Measurements from ENCODE around the gene CNTFR.

CNTFR gene

DNA sequence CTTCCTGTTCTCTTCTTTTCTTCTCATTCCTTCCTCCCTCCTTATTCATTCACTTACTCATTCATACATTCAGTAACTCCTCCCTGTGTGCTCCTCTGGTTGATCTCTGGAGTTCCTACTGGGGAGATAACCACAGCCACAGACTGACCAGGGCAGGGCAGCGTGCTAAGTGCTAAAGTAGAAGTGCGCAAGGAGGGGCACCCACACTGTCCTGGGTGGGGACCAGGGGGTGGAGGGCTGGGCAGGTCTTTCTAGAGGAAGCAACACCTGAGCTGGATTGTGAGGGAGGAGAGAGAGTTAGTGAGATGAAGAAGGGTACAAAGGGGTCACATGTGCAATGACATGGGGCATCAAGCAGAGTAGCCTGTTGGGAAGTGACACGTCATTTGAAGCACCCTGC is 80.6 kb downstream of the CNTFR start:
- in situ Hi-C loops (cut with MboI; ENCODE audit: low sequenced_read_pairs), result no loop called here

DNA sequence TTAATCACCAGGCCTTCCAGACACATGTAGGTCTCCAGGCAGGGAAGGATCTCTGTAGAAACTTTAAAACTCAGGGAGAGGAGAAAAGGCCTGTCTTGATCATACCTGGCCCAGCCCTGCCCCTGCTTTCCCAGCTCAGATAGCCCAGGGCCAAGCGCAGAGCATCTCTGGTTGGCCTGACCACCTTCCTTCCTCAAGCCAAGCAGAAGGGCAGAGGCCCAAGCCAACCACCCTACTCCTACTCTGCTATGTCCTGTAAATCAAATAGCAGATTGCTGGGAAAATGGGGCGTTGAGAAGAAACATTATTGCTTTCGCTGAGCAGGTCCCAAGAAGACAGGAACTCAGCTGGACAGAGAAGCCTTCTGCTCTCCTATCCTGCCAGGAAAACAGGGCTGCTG is 81.1 kb downstream of the CNTFR start:
- in situ Hi-C loops (cut with MboI; ENCODE audit: low sequenced_read_pairs), result no loop called here

More for the DNA sequence above, 80.6 kb downstream of the CNTFR start:
- Histone ChIP-seq H3K9me3 (no peaks in the 10 kb centered on the region; the same call in 1 of the 2 replicates), H3K27me3 (ENCODE audit: low read depth) (no peaks in the 10 kb centered on the region), H3K4me1 (peaks cover 11% of the 10 kb centered on the region), H3K36me3 (replicated peaks) (no peaks in the 10 kb centered on the region), H3K4me3 (no peak overlapping the region)
- no peak for DNase-seq (ENCODE audit: low spot score in 2 of 2)

DNA sequence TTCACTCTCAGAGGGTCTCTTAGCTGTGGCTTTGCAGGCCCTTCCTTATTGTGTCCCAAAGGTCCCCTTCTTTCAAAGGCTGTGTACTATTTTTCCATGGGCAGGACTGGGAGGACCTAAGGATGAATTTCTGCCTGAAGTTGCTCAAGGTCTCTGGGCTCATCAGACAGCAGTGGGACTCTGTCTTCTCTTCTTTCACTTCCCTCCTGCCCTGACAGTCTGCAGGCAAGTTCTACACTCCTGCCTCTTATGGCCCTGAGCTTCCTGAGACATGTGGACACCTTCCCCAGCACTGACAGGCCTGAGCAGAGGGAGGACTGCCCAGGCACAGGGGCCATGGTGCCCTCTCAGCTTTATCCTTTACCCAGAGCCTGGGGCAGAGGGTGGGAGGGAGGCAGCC is 81.6 kb downstream of the CNTFR start:
- Histone ChIP-seq H3K36me3 (replicated peaks) (no peaks in the 10 kb centered on the region), H3K9me3 (no peaks in the 10 kb centered on the region; the same call in 1 of the 2 replicates), H3K4me3 (no peak overlapping the region), H3K4me1 (peaks cover 2% of the 10 kb centered on the region), H3K27me3 (ENCODE audit: low read depth) (no peaks in the 10 kb centered on the region)
- in situ Hi-C loops (cut with MboI; ENCODE audit: low sequenced_read_pairs), result no loop called here
- peak in 1 of 2 experiments; percentile 1 for DNase-seq (ENCODE audit: low spot score in 2 of 2)

More for the DNA sequence above, 81.1 kb downstream of the CNTFR start:
- H3K27me3 ChIP-seq (ENCODE audit: low read depth), result no peaks in the 10 kb centered on the region
- DNase-seq (ENCODE audit: low spot score in 2 of 2), result peak in 1 of 2 experiments; percentile 2
- no peaks in the 10 kb centered on the region; the same call in 1 of the 2 replicates for H3K9me3 ChIP-seq
- H3K4me1 ChIP-seq, result peaks cover 7% of the 10 kb centered on the region
- no peaks in the 10 kb centered on the region for H3K36me3 ChIP-seq (replicated peaks)
- no peak overlapping the region for H3K4me3 ChIP-seq

DNA sequence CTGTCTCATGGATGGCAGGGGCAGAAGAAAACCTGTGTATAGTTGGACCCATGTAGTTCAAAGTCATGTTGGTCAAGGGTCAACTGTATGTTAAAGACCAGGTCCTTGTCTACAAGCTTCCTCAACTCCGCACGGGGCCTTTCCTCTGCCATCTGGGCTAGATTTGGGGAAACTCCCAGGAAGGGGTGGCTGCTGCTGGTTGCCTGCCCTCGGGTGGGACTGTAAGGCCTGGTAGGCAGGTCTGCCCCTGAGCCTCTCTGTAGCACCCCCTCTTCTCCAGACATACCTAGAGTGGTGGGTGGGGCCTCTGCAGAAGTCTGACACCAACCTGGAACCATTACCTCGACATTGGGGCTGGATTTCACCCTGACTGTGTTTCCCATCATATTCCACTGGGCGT is 82.0 kb downstream of the CNTFR start:
- H3K9me3 ChIP-seq, result no peaks in the 10 kb centered on the region; the same call in 1 of the 2 replicates
- no peak overlapping the region for H3K4me3 ChIP-seq
- H3K36me3 ChIP-seq (replicated peaks), result no peaks in the 10 kb centered on the region
- in situ Hi-C loops (cut with MboI; ENCODE audit: low sequenced_read_pairs), result no loop called here
- H3K27me3 ChIP-seq (ENCODE audit: low read depth), result no peaks in the 10 kb centered on the region
- H3K4me1 ChIP-seq, result no peaks in the 10 kb centered on the region
- no peak for DNase-seq (ENCODE audit: low spot score in 2 of 2)

DNA sequence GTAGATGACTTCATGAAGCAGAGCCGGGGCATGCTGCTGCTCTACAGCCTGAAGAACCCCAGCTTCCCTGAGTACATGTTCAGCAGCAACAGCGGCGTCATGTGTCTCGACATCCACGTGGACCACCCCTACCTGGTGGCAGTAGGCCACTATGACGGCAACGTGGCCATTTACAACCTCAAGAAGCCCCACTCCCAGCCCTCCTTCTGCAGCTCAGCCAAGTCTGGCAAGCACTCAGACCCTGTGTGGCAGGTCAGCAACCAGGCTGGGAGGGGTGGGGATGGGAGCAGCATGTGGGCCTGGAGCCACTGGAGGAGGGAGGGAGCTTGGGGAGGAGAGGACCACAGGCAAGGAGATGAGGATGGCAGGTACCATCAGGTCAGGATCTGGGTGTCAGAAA is 82.9 kb downstream of the CNTFR start:
- in situ Hi-C loops (cut with MboI; ENCODE audit: low sequenced_read_pairs), result no loop called here
- no peaks in the 10 kb centered on the region for H3K4me1 ChIP-seq
- no peak overlapping the region for H3K4me3 ChIP-seq
- no peaks in the 10 kb centered on the region for H3K27me3 ChIP-seq (ENCODE audit: low read depth)
- DNase-seq (ENCODE audit: low spot score in 2 of 2), result peak in 1 of 2 experiments; percentile 1
- H3K9me3 ChIP-seq, result no peaks in the 10 kb centered on the region; the same call in 1 of the 2 replicates
- no peaks in the 10 kb centered on the region for H3K36me3 ChIP-seq (replicated peaks)

DNA sequence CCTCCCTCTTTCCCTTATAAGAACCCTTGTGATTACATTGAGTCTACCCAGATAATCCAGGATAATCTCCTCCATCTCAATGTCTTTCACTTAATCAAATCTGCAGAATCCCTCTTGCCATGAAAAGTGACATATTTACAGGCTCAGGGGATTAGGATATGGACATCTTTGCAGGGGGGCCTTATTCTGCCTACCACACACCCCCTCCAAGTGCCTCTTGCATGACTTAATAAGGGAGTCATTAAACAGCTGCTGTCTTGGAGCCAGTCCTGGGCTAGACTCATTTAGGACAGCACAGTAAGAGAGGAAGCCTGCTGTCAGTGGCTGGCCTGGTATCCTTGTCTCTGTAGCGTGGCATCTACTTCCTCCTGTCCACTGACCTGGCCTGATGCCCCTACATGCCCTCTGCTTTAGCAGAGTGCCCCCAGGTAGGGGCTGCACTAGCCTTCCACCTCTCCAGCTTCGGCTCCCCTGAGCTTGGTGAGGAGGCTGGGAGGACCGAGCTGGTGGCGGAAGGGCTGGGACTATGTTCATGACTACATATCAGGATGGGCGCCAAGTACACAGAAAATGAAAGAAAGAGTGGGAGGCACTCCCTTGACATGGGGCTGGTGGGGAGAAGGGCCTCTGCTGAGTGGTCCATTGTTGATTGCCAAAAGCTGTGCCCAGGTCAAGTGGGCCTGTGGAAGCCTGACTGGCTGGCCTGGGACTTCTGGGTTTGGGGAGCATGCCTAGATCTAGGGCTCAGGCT is 84.0 kb downstream of the CNTFR start:
- Histone ChIP-seq H3K9me3 (no peaks in the 10 kb centered on the region; the same call in 1 of the 2 replicates), H3K4me3 (no peak overlapping the region), H3K36me3 (replicated peaks) (no peaks in the 10 kb centered on the region), H3K4me1 (no peaks in the 10 kb centered on the region), H3K27me3 (ENCODE audit: low read depth) (no peaks in the 10 kb centered on the region)
- in situ Hi-C loops (cut with MboI; ENCODE audit: low sequenced_read_pairs), result no loop called here
- no peak for DNase-seq (ENCODE audit: low spot score in 2 of 2)

DNA sequence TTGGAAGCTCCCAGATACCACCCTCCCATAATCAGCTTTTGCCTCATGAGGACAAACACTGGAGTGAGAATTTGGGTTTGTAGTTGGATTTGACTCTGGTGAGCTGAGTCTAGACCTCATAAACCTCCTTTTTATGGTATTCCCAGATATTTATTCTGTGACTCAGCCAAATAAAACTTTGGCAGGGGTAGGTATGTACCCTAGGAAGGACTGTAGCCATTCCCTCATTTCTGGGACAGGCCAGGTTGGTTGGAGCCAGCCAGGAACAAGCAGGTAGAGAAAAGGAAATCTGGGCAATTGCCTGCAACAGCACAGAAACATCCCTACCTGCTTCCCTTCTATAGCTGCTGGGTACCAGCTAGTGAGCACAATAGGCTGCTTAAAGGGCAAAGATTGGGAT is 86.1 kb downstream of the CNTFR start:
- Histone ChIP-seq H3K4me1 (no peaks in the 10 kb centered on the region), H3K36me3 (replicated peaks) (no peaks in the 10 kb centered on the region), H3K4me3 (no peak overlapping the region), H3K27me3 (ENCODE audit: low read depth) (no peaks in the 10 kb centered on the region), H3K9me3 (no peaks in the 10 kb centered on the region; the same call in 1 of the 2 replicates)
- in situ Hi-C loops (cut with MboI; ENCODE audit: low sequenced_read_pairs), result no loop called here
- no peak for DNase-seq (ENCODE audit: low spot score in 2 of 2)

DNA sequence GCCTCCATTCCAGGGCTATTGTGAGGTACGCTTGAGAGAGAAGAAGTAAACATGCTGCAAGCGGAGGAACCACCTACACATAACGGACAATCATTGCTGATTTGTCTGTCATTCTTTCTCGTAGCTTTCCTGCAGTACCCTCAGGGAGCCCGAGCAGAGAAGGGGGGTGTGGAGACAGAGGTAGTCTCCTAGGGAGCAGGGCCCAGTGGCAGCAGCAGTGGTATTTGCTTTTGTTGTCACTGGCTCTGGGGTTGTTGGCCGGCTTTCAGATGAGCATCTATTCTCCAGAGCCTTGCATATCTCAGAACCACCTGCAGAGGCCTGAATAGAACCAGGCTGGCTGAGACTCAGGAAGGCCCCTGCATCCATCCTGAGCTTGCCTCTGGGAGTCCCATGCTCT is 86.6 kb downstream of the CNTFR start:
- in situ Hi-C loops (cut with MboI; ENCODE audit: low sequenced_read_pairs), result no loop called here

DNA sequence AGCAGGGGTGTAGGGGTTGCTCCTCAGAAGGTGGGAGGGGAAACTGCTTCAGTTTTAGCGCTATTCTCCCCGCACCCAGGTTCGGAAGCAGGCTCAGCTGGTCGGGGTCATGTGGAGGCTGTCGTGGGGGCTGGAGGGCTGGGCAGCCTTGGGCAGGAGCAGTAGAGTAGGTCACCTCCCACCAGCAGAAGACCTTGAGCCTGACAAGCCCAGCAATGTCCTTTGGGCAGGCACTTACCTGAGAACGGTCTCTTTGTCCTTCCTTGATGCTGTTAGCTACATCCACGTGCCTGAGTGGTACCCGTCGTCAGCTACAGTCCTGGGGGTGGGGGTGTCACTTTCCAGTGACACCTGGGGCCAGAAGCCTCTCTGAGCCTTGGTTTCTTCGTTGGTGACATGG is 87.1 kb downstream of the CNTFR start:
- Histone ChIP-seq H3K4me1 (no peaks in the 10 kb centered on the region), H3K4me3 (no peak overlapping the region), H3K9me3 (no peaks in the 10 kb centered on the region; the same call in 1 of the 2 replicates), H3K36me3 (replicated peaks) (no peaks in the 10 kb centered on the region), H3K27me3 (ENCODE audit: low read depth) (no peaks in the 10 kb centered on the region)
- in situ Hi-C loops (cut with MboI; ENCODE audit: low sequenced_read_pairs), result no loop called here
- no peak for DNase-seq (ENCODE audit: low spot score in 2 of 2)

More for the DNA sequence above, 86.6 kb downstream of the CNTFR start:
- H3K27me3 ChIP-seq (ENCODE audit: low read depth), result no peaks in the 10 kb centered on the region
- H3K36me3 ChIP-seq (replicated peaks), result no peaks in the 10 kb centered on the region
- H3K9me3 ChIP-seq, result no peaks in the 10 kb centered on the region; the same call in 1 of the 2 replicates
- no peaks in the 10 kb centered on the region for H3K4me1 ChIP-seq
- no peak for DNase-seq (ENCODE audit: low spot score in 2 of 2)
- H3K4me3 ChIP-seq, result no peak overlapping the region

DNA sequence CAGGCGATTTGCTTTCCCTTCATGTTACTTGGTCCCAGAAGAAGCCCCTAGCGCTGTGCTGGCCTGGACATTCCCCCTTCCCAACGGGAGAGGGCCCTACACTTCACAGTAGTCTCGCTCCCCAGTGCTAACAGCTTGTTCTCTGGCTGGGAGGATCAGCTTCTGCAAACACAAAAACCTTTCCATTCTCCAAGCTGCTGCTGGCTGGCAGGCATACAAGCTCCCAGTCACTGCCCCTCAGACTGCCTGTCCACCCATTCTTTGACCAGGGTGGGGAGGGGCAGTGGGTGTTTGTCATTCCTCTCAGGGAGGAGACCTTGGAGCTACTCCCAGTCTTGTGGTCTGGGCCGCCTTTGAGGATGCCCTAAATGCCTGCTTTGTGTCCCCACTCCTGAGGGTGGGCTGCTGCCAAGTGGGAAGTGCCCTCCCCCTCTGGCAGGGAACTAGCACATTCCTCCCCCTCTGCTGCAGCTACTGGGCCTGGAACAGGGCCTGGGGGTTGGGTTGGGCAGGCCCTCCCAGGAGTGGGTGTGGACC is 87.6 kb downstream of the CNTFR start:
- Histone ChIP-seq H3K9me3 (no peaks in the 10 kb centered on the region; the same call in 1 of the 2 replicates), H3K36me3 (replicated peaks) (no peaks in the 10 kb centered on the region), H3K4me3 (no peak overlapping the region), H3K27me3 (ENCODE audit: low read depth) (no peaks in the 10 kb centered on the region), H3K4me1 (no peaks in the 10 kb centered on the region)
- in situ Hi-C loops (cut with MboI; ENCODE audit: low sequenced_read_pairs), result no loop called here
- no peak for DNase-seq (ENCODE audit: low spot score in 2 of 2)
